Measurements from ENCODE around the gene GPC5. TPM values are rescaled to one million over a fixed set of nuclear protein-coding genes. Genes with fewer than 3 reads are reported as not detected.
A peak's percentile ranks its signal among the peaks of the same experiment; 100 is the strongest.

The GPC5 gene
- total RNA-seq, 1 donor from 2014 or later = 0.07 TPM

- Histone ChIP-seq H3K36me3 (no peaks in the 10 kb centered on the region), H3K4me2 (no peak overlapping the region), H3F3A (ENCODE audit: low read depth) (no peaks in the 10 kb centered on the region), H3K27me3 (no peaks in the 10 kb centered on the region), H3K4me1 (no peaks in the 10 kb centered on the region), H3K79me2 (ENCODE audit: low read depth) (no peaks in the 10 kb centered on the region), H2AFZ (replicated peaks) (no peak overlapping the region), H3K9me3 (ENCODE audit: low read depth) (no peaks in the 10 kb centered on the region), H4K20me1 (ENCODE audit: low read depth) (no peaks in the 10 kb centered on the region), H3K27ac (no peak overlapping the region), H3K4me3 (no peak overlapping the region), H3K9ac (no peak overlapping the region)
- H3K4me3 Mint-ChIP-seq = no peak overlapping the region
- H3K36me3 Mint-ChIP-seq = no peaks in the 10 kb centered on the region
- no peak for DNase-seq (ENCODE audit: low spot score)
- H3K9me3 Mint-ChIP-seq = no peaks in the 10 kb centered on the region
- H3K4me1 Mint-ChIP-seq = no peaks in the 10 kb centered on the region
- no peak for TF ChIP-seq CTCF (IDR thresholded peaks at IDR 0.05)
- no peak for TF ChIP-seq EZH2 (IDR thresholded peaks at IDR 0.05)
- no peak for TF ChIP-seq EZH2phosphoT487 (IDR thresholded peaks at IDR 0.05)
- no peak overlapping the region for H3K27ac Mint-ChIP-seq
- H3K27me3 Mint-ChIP-seq (ENCODE audit: insufficient read depth, low read depth) = no peaks in the 10 kb centered on the region
These were observed 956.2 kb downstream of the GPC5 start for GRCh38 chr13:92354583-92354982.

- H3K36me3 ChIP-seq = no peaks in the 10 kb centered on the region
These were observed 956.8 kb downstream of the GPC5 start for GRCh38 chr13:92355213-92355612.

GRCh38 chr13:92362717-92363116 is 964.3 kb downstream of the GPC5 start:
- Histone ChIP-seq H3K27ac (no peak overlapping the region), H3F3A (ENCODE audit: low read depth) (no peaks in the 10 kb centered on the region), H4K20me1 (ENCODE audit: low read depth) (no peaks in the 10 kb centered on the region), H3K4me1 (no peaks in the 10 kb centered on the region), H3K9me3 (ENCODE audit: low read depth) (no peaks in the 10 kb centered on the region), H3K9ac (no peak overlapping the region), H3K4me3 (no peak overlapping the region), H3K4me2 (no peak overlapping the region), H3K79me2 (ENCODE audit: low read depth) (no peaks in the 10 kb centered on the region), H3K27me3 (no peaks in the 10 kb centered on the region), H3K36me3 (no peaks in the 10 kb centered on the region), H2AFZ (replicated peaks) (peak overlapping the region; percentile 47)
- Mint-ChIP-seq H3K4me1 (no peaks in the 10 kb centered on the region), H3K27me3 (ENCODE audit: insufficient read depth, low read depth) (no peaks in the 10 kb centered on the region), H3K4me3 (no peak overlapping the region), H3K27ac (no peak overlapping the region), H3K36me3 (no peaks in the 10 kb centered on the region), H3K9me3 (no peaks in the 10 kb centered on the region)
- peak; percentile 3 for DNase-seq (ENCODE audit: low spot score)
- TF ChIP-seq EZH2 (IDR thresholded peaks at IDR 0.05) (no peak), CTCF (IDR thresholded peaks at IDR 0.05) (no peak), EZH2phosphoT487 (IDR thresholded peaks at IDR 0.05) (no peak)

More at GRCh38 chr13:92355213-92355612, 956.8 kb downstream of the GPC5 start:
- Histone ChIP-seq H3K27ac (no peak overlapping the region), H4K20me1 (ENCODE audit: low read depth) (no peaks in the 10 kb centered on the region), H3K4me2 (no peak overlapping the region), H3K79me2 (ENCODE audit: low read depth) (no peaks in the 10 kb centered on the region), H3K27me3 (no peaks in the 10 kb centered on the region), H3K4me1 (no peaks in the 10 kb centered on the region), H3K9me3 (ENCODE audit: low read depth) (no peaks in the 10 kb centered on the region), H3K4me3 (no peak overlapping the region), H3K9ac (no peak overlapping the region), H2AFZ (replicated peaks) (no peak overlapping the region), H3F3A (ENCODE audit: low read depth) (no peaks in the 10 kb centered on the region)
- Mint-ChIP-seq H3K4me1 (no peaks in the 10 kb centered on the region), H3K27ac (no peak overlapping the region), H3K4me3 (no peak overlapping the region), H3K9me3 (no peaks in the 10 kb centered on the region), H3K36me3 (no peaks in the 10 kb centered on the region), H3K27me3 (ENCODE audit: insufficient read depth, low read depth) (no peaks in the 10 kb centered on the region)
- DNase-seq (ENCODE audit: low spot score) = peak; percentile 57
- TF ChIP-seq CTCF (IDR thresholded peaks at IDR 0.05) = peak; percentile 52
- no peak for TF ChIP-seq EZH2phosphoT487 (IDR thresholded peaks at IDR 0.05)
- TF ChIP-seq EZH2 (IDR thresholded peaks at IDR 0.05) = no peak
